ENCODE measurements around the gene PPFIA2. TPM values are rescaled to one million over a fixed set of nuclear protein-coding genes. Genes with fewer than 3 reads are reported as not detected.

PPFIA2 gene
- total RNA-seq, 1 donor from 2014 or later: not detected

DNA sequence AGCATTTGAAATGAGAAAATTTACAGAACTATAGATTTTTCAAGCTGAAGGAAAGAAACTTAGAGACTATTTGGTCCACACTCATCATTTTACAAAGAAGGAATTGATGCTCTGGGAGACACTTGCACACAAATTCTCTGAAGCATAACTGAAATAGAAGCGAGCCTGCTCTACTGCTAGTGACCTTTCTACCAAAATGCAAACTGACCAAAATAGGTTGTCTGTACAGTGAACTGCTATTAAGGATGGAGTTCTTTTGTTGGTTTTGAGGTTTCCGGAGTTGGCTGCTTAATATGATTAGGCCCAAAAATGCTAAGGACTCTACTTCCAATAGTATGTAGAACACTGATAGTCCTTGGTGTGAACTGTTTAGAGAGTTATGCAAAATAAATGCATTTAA lies 194.9 kb downstream of the PPFIA2 start:
- intact Hi-C loops (cut with micrococcal nuclease): no loop called here

GRCh38 chr12:81558031-81558430 lies 201.1 kb downstream of the PPFIA2 start:
- intact Hi-C loops (cut with micrococcal nuclease): no loop called here

DNA sequence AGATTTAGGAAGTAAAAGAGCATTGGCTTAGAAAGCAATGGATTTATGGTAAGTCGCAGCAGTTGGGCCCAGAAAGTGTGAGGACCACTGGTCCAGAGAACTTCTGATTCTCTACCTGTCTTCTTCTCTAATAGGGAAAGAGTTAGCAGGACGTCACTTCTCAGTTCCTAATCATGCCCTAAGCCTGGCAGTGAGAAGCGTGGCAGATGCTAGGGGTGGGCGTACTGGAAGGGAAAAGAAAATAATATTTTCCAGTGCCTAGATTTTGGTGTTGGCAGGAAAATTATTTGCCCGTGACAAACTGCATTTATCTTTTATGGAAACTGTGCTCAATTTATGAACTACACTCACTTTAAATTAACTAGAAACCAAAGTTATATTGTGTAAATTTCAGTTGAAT lies 212.3 kb downstream of the PPFIA2 start:
- intact Hi-C loops (cut with micrococcal nuclease): no loop called here

GRCh38 chr12:81543621-81544139 lies 215.5 kb downstream of the PPFIA2 start:
- intact Hi-C loops (cut with micrococcal nuclease): no loop called here

DNA sequence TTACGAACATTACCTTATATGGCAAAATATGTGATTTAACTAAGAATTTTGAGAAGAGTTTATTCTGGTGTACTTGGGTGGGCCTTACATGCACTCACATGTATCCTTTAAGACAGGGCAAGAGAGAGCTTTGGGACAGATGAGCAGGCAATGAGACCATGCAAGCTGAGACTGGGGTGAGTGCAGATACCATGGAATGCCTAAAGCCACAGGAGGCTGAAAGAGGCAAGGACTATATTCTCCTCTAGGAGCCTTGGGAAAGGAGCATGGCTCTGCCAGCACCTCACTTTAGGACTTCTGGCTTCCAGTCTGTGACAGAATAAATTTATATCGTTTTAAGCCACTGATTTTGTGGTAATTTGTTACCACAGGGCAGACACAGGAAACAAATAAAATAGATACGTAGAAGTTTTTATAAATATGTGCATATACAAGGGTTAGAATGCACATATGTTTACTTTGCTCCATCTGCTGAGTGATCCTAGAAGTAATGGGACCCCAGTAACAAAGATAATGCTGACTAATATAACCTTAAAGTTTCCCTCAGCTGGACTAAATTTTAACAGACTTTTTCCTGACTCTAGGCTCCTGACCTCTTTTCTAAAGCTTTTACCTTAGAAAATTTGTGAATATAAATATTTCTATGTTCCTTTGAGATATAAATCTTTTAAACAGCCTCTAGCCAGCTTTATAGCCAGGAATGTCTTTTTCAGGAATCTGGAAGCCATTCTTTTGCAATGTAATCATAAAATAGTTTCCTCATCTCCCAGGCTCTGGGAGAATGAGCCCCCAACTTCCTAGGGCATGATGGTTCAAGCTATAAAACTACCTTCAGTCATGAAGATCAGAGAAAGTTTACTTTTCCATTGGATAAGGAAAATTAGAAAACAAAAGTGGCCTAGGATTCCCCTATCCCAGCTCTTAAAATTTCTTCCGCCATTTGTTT lies 216.8 kb downstream of the PPFIA2 start:
- intact Hi-C loops (cut with micrococcal nuclease): no loop called here

- intact Hi-C loops (cut with micrococcal nuclease): no loop called here
Observed at GRCh38 chr12:81541121-81541520, 218.0 kb downstream of the PPFIA2 start.

GRCh38 chr12:81539279-81539678 lies 219.9 kb downstream of the PPFIA2 start:
- intact Hi-C loops (cut with micrococcal nuclease): no loop called here

GRCh38 chr12:81533054-81533453 lies 226.1 kb downstream of the PPFIA2 start:
- intact Hi-C loops (cut with micrococcal nuclease): no loop called here

GRCh38 chr12:81530352-81530751 lies 228.8 kb downstream of the PPFIA2 start:
- intact Hi-C loops (cut with micrococcal nuclease): no loop called here

DNA sequence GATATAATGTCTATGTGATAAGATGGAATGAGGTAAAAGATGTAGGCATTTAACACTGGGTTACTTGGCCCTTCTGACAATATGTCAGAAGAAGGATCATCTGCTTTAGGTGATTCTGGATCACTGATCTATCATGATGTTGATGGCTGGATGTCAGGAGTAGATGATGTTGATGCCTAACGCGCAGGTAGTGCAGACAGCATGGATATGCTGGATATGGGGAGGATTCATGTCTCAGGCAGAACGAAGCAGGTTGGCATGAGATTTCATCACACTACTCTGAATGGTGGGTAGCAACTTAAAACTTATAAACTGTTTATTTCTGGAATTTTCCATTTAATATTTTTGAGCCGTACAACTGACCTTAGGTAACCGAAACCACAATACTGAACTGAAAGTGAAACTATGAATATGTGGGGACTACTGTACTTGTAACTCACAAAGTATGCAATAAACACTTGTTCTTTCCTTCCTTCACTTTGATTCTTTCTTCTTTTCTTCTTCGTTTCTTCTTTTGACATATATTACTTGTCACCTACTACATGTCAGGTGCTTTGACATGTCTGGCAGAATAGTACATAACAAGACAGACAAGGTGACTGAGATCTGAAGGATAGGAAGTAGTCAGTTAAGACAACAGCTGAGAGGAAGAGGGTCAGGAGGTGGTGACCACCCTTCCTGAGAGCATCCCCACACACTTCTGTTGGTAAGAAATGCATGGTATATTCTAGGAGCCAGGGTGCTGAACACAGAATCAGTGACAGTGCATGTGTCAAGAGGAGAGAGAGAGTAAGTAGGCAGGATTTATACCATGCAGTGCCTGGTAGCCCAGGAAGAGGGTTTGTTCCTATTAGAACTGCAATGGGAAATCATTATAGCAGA lies 238.8 kb downstream of the PPFIA2 start:
- intact Hi-C loops (cut with micrococcal nuclease): no loop called here

DNA sequence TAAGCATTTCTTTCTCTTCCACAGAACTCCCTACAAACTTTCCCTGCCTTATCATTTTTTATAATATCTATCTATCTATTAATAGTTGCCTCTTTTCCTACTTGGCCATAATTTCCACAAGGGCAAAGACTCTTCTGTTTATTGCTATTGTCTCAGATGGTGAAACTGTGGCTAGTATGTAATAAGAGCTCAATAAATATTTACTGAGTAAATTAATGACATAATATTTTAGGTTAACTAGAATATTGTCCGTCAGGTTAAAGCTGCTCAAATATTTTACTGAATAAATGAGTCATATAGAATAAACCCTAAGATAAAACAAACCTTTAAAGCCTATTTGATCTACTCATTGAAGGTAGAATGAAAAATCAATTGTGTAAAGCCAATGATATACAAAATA lies 240.5 kb downstream of the PPFIA2 start:
- intact Hi-C loops (cut with micrococcal nuclease): loop anchor here (5.0 kb wide), 1 partner anchor 1656 kb away; no protein-coding TSS in a partner anchor

DNA sequence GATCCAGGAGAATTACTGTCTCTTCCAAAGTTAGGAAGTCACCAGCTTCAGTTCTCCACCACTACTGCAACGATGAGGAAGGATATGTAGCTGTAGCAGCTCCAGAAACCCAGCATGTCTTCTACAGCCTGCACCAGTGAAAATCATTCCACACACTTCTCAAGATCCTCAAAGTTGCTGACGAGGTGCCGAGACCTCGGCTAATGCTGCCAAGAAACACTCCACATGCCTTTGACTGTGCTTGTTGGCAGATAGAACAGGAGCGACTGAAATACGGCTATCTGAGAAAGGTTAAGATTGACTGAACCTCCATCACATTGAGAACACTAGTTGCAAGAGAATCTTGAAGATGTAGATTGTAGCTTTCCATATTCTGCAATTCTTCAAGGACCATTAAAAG lies 241.9 kb downstream of the PPFIA2 start:
- intact Hi-C loops (cut with micrococcal nuclease): loop anchor here (5.0 kb wide), 1 partner anchor 1655 kb away; no protein-coding TSS in a partner anchor

- intact Hi-C loops (cut with micrococcal nuclease): no loop called here
Observed at GRCh38 chr12:81502912-81503695, 256.0 kb downstream of the PPFIA2 start.

GRCh38 chr12:81500788-81501187 lies 258.4 kb downstream of the PPFIA2 start:
- intact Hi-C loops (cut with micrococcal nuclease): no loop called here

DNA sequence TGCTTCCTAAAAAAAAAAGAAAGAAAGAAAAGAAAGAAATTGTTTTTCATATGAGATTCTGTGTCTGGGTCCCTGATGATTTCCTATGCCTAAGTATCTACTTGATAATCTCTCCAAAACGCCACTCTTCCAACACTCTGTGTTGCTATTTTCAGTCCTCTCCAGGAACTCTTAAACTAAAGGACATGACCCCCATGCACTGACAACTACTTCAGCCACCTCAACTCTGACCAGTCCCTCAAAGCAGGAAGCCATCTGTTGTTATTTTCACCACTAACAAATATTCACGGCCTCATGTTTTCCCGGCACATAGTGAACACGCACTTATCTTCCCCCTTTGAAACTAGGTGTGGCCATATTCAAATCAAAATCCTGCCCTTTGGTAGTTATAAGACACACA lies 259.3 kb downstream of the PPFIA2 start:
- intact Hi-C loops (cut with micrococcal nuclease): no loop called here

DNA sequence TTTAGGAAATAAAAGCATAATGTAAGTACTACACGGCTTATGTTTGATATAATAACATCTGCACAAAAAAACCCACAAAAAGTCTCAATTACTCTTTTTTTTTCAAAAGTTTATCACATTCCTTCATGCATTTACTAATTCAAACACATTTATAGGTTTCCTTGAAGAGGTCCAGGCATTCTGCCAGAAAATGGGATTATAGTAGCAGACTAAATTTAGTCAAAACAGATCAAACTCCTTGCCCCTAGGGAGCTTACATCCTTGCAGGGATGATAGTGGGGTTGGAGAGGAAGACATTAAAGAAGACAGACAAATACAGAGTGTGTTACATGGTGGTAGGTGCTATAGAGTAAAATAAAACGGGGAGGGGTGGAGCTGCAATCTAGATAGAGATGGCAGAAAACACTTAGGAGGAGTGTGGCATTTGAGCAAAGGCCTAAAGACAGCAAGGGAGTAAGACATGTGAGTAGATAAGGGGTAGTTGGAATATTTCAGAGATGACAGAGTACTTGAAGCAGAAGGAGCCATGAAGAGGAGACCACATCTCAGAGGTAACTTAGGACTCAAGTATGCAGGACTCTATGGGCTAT lies 266.9 kb downstream of the PPFIA2 start:
- intact Hi-C loops (cut with micrococcal nuclease): no loop called here

GRCh38 chr12:81472934-81473333 lies 286.2 kb downstream of the PPFIA2 start:
- intact Hi-C loops (cut with micrococcal nuclease): no loop called here

- intact Hi-C loops (cut with micrococcal nuclease): no loop called here
Observed at GRCh38 chr12:81470923-81471322, 288.2 kb downstream of the PPFIA2 start.

- intact Hi-C loops (cut with micrococcal nuclease): no loop called here
Observed at GRCh38 chr12:81468206-81468605, 290.9 kb downstream of the PPFIA2 start.

GRCh38 chr12:81465876-81466275 lies 293.3 kb downstream of the PPFIA2 start:
- intact Hi-C loops (cut with micrococcal nuclease): no loop called here

GRCh38 chr12:81465191-81465590 lies 294.0 kb downstream of the PPFIA2 start:
- intact Hi-C loops (cut with micrococcal nuclease): no loop called here
